GM19324 (cell line): ENCODE results near the gene ZNF853.

Source experiments
- ATAC-seq: cut with Tn5 transposase; IDR thresholded peaks from one replicate; pipeline ENCODE4 v1.9.1; 2021; ENCODE audit warnings: mild to moderate bottlenecking, moderate library complexity; ENCODE audit not compliant: unreplicated experiment, low FRiP score

Gene ZNF853

DNA sequence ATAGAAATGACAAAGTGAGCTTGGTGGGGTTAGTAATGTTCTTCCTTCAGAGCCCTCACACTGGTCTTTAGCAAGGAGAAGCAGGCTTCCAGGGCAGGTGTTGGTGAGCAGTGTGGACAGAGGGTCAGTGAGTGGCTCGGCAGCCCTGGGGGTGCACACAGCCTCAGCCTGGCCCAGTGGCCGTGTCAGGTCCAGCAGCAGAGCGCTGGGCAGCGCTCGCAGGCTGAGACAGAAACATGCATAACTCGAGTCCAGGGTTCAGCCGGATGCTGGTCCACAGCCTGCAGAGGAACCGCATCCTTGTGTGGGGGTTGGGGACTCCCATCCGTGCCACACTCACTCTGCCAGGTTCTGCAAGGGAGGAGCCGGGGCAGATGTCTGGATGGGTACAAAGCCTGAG is 11.0 kb upstream of the ZNF853 start:
- no peak for ATAC-seq

DNA sequence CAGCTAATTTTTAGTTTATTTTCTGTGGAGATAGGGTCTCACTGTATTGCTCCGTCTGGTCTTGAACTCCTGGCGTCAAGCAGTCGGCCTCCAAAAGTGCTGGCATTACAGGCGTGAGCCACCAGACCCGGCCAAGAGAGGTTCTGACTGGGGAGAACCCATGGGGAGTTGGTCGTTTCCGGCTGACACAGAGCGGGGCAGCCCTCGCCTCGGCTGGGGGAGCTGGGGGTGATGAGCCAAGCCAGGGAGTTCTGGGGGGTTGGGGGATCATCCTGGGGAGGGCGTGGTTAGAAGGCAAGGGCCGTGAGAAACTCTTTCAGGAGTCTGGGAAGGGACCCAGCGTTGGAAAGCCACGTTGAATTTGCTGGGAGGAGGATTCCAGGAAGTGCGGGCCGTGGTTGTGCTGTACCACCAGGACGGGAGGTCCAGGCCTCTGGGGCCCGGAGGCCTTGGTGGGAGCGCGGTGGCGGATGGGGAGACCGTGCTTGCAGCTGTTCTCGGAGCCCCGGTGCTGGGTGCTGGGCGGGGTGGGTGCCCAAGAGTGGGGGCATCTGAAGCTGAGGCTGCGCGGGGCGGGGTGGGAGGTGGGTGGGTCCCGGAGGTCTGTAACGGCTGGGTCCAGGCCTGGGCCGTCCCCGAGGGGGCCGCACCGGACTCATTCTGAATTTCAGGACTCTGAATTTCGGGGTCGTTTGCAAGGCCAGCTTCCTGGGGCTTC is 8.4 kb upstream of the ZNF853 start:
- ATAC-seq, result no peak

DNA sequence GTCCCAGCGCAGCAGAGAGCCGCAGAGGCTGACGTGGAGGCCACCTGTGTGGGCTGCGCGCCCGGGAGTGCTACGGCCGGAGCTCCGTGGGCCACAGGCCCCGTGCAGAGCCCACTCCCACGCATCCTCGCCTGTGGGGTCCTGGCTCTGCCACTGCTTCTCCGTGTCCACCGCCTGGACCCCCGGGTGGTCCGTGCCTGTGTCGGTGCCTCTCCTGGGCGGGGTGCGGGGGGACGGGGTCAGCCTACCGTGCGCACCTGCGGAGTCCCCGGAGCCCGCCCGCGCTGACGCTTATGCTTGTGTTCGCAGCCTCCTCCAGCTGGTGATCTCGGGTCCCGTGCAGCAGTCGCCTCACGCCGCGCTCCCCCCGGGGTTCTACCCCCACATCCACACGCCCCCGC is 7.8 kb upstream of the ZNF853 start:
- ATAC-seq, result no peak

DNA sequence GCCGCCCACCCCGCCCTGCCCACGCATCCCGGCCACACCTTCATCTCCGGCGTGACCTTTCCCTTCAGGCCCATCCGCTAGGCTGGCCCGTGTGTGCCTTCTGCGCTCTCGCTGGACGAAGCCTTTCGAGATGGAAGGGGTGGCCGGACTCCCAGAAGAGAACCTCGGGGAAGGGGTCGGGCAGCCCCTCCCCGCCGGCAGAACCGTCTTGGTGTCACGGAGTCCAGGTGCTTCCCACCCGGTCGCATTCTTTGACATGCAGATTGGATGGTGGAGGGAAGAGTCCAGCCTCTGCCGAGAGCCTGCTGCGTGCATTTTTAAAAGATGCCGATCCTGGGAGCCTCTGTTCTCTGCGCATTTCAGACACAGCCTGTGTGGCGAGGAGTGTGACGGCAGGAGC is 7.3 kb upstream of the ZNF853 start:
- ATAC-seq, result no peak

DNA sequence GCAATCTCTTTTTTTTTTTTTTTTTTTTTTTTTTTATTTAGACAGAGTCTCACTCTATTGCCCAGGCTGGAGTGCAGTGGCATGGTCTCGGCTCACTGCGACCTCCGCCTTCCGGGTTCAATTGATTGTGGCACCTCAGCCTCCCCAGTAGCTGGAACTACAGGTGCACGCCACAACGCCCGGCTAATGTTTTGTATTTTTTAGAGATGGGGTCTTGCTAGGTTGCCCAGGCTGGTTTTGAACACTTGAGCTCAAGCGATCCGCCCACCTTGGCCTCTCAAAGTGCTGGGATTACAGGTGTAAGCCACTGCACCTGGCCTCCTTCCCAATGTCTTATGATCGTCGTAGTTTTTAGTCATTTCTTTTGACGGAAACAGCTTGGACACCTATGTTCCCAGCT is 6.6 kb upstream of the ZNF853 start:
- no peak for ATAC-seq

DNA sequence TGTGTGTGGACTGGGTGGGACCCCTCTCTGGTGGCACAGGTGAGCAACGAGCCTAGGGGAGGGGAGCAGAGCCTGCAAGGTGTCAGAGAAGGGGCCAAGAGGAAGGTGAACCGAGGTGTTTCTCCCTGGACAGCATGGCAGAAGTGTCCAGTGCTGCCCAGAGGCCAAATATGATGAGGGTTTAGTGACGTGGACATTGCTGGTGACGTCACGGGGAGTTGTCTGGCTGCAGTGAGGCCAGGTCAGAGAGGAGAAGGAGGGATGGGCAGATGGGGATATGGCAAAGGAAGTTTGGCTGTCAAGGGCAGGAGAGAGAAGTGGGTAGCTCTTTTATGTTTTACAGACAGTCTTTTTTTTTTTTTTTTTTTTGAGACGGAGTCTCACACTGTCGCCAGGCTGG is 2.6 kb upstream of the ZNF853 start:
- ATAC-seq, result no peak

DNA sequence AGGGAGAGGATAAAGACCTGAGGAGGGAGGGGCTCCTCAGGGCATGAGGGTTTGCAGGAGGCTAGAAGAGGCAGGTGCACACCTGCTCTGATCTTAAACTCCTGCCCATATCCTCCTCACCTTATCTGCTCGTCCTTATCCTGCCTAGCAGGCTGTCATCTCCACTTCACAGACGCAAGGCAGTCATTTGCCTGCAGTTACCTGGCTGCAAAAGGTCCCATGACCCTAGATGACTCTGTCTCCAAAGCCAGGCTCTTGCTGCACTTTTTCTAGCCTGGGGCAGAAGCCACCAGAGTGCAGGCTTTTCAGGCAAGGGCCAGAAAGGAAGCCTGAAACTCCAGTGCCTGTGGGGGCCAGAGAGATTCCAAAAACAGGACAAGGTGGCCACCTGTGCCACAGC is 1.7 kb upstream of the ZNF853 start:
- no peak for ATAC-seq

DNA sequence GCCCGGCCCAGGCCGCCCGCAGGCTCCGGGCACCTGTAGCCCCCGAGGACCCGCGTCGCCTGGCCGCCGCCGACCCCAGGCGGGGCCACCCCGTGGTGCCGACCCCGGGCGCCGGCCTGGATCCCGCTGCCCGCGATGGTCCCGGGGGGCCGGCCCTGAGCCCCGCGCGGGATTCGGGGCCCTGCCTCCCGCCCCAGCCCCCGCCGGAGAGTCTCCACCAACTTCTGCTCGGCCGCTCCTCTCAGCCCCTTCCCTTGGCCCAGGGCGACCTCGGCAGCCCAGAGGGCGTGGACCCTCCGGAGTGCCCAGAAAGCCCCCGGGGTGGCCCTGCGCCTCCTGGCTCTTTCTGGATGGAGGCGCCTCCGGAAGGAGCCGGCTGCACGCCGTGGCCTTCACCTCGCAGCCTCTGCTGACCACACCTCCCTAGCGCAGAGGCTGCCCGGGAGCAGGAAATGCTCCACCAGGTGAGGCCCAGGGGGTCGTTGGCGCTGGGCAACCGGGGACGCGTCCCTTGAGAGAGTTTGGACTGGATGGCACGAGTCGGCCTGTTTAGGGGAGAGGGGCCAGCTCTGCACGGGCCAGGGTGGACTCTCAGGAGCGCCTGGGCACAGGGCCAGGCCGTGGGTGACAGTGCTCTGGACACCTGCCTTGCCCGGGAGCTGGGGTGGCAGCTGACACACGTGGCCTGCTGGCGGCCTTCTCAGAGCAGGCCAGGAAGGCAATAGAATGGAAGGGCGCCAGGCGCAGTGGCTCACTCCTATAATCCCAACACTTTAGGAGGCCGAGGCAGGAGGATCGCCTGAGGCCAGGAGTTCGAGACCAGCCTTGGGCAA is 529 bp downstream of the ZNF853 start:
- no peak for ATAC-seq

DNA sequence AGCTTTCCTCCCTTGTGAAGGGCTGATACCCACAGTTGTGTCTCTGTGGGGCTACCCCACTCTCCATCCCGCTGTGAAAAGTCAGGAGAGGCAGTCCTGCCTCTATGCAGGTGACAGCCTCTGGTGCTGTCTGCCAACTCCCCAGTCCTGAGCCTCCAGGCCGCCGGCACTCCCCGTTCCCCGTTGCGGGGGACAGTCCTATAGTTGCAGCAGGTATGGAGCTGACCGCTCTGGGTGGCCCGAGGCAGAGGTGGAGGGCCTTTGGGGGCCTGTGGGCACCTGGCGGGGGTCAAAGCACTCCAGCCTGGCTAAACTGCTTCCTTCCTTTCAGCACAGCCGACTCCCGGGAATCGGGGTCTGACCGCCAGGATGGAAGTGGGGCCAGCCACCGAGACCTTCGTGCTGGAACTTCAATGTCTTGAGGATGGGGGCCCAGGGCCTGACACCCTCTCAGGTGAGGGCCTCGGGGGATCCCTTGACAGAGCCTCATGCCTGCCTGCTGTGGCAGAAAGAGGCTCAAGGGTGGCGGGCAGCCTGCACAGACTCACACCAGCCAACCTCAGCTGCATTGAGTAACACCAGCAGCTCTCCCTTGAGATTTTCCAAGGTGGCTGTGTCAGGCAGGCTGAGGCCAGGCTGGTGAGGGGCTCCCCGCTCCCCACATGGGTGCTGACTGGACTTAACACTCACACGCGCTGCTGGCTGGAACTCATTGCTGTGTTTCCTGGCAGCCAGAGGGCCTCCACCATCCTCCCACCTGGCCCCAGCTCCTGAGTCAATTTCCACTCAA is 1.6 kb downstream of the ZNF853 start:
- ATAC-seq, result no peak

DNA sequence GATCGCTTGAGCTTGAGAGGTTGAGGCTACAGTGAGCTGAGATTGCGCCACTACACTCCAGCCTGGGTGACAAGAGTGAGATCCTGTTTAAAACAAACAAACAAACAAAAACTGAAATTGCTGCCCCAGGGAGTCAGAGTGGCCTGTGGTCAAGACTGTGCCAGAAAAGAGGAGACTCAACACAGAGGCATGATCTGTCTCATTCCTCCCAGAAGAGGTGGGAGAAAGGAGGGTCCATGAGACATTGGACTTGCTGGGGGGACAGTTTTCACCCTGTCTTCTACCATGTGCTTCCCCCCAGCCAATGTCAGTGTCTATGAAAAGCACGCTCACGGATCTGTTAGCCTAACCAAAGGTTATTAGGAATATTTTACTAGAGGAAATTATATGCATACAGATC is 3.2 kb downstream of the ZNF853 start:
- no peak for ATAC-seq

DNA sequence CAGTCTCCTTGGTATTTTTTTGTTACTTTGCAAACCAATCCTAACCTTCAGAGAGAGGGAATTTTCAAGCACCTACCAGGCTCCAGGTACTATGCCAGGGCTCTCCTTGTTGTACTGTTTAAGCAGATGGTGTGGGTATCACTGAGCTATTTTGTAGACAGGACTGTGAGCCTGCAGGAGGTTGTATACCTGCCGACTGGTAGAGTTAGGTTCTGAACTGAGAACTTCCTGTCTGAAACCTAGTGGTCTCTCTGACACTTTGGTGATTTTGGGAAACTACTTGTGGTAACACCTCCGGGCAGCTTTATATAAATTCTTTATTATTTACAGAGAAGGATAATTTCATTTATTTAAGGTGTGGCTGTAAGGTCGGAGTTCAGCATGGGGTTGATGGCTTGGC is 4.6 kb downstream of the ZNF853 start:
- ATAC-seq, result no peak

DNA sequence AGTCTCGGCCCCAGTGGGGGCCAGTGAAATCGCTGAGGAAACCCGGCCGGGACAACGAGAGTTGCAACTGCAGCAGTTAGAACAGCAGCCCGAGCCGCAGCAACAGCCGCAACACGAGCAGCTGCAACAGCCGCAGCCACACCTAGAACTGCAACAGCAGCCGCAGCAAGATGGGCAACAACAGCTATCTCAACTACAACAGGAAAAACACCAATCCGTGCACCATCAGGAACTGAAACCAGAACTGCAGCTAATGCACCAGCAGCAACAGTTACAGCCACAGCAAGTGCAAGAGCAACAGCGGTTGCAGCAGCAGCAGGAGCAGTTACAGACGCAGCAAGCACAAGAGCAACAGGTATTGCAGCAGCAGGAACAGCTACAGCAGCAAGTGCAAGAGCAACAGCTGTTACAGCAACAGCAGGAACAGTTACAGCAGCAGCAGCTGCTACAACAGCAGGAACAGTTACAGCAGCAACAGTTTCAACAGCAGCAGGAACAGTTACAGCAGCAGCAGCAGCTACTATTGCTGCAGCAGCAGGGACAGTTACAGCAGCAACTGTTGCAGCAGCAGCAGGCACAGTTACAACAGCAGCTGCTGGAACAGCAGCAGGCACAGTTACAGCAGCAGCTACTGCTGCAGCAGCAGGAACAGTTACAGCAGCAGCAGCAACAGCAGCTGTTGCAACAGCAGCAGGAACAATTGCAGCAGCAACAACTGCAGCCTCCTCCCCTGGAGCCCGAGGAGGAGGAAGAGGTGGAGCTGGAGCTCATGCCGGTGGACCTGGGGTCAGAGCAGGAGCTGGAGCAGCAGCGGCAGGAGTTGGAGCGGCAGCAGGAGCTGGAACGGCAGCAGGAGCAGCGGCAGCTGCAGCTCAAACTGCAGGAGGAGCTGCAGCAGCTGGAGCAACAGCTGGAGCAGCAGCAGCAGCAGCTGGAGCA is 6.1 kb downstream of the ZNF853 start:
- ATAC-seq, result no peak

DNA sequence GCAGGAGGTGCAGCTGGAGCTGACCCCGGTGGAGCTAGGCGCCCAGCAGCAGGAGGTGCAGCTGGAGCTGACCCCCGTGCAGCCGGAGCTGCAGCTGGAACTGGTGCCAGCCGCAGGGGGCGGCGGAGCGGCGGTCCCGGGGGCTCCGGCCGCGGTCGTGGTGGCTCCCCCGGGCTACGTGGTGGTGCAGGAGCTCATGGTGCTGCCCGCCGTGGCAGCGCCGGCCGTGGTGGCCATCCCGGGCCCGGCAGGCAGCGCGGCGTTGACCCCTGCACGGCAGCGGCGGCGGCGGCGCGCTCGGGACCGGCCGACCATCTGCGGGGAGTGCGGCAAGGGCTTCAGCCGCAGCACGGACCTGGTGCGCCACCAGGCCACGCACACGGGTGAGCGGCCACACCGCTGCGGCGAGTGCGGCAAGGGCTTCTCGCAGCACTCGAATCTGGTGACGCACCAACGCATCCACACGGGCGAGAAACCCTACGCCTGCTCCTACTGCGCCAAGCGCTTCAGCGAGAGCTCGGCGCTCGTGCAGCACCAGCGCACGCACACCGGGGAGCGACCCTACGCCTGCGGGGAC is 6.8 kb downstream of the ZNF853 start:
- no peak for ATAC-seq

DNA sequence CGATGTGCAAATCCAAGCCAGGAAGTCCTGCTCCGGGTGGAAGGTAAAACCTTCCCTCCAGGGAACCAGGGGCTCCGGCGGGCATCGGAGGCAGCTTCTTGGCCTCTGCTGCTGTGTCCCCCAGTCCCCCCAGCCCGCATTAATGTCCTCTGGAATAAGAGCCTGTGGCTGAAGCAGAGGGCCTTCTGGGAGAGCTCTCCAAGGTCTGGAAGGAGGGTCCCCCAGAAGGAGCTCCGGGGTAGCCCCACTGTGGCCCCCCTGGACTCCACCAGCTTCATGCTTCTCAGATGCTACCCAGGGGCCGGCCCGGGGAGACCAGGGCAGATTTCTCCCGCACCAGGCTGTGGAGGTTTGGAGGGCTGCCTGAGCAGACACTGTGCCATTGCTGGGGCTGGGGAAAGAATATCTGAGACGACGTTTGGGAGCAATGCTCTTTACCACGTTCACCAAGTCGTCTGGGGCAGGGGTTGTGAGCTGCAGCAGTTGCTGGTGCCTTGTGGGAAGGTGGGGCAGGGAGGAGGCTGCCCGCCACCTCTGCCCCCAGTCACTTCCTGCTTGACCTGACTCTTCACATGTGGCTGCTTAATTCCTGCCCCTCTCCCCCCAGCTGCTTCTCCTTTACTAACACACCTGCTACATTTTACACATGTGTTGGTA is 8.3 kb downstream of the ZNF853 start:
- ATAC-seq, result no peak

DNA sequence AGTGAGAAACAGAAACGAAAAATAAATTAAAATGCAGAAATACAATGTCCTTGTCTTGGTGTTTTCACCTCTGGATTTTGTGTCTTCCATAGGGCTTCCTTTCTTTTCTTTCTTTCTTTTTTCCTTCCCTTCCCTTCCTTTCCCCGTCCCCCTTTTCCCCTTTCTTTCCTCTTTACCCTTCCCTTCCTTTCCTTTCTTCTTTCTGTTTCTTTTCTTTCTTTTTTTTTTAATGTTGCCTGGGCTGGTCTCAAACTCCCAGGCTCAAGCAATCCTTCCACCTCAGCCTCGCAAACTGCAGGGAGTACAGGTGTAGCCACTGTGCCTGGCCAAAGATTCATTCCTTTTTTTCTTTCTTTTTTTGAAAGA is 8.8 kb downstream of the ZNF853 start:
- ATAC-seq, result no peak

DNA sequence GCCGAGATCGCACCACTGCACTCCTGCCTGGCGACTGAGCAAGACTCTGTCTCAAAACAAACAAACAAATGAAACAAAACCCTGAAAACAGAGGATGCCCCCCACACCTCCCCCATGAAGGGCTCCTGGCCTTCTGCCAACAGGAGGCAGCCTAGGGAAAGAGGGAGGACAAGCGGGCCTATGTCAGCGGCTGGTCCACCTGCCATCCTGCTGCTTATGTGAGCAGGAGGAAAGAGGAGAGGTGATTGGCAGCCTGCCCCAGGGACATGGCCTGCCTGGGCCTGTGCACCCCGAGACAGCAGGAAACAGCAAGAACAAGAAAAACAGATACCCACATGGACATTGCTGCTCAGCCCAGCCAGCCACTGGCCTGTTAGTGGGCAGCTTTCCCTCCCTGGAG is 12.6 kb downstream of the ZNF853 start:
- no peak for ATAC-seq

DNA sequence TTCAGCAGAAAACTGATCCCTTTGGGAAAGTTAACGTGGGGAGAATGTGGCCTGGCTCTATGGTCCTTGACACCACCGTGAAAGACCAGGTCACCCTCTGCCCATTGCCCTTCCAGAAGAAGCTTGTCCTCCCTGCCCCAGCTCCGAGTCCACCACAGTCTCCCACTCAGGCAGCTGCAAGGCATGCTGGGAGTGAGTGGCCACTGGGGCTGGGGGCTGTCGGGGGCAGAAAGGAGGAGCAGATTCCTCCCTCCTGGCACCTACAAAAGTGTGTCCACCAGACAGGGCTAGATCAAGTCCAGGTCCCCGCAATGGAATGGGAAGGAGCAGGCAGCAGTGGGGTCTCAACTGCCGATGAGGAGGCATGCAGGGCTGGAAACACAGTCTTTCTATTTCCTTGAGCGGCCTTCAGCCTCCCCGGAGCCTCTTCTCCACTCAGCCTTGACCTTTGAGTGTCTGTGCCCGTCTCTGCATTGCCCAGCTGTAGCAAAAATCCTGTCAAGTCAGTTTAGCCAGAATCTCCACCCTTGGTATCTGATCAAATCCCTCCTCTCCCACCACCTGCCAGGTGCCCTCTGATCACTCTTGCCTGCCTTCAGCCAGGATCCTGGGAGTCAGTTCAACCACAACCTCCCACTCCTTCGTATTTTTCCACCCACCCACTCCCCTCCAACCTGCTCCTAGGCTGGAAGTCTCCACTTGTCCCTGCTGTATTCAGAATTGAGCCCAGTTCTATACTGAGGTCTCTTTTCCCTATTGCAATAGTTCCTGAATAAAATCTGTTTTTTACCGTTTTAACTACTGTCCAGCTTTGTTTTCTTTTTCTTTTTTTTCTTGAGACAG is 14.8 kb downstream of the ZNF853 start:
- no peak for ATAC-seq

DNA sequence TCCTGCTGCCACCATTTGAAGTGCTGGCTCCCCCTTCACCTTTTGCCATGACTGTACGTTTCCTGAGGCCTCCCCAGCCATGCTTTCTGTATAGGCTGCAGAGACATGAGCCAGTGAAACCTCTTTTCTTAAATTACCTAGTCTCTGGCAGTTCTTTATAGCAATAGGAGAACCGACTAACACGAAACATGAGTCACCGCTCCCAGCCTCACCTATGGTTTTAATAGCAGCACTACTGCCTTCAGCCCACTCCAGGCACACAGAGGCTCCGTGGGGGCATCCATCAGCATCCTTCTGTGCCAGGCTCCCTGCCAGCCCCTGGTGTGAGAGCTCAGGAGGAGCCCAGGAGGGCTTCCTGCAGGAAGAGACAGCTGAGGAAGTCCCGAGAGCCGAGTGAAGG is 16.2 kb downstream of the ZNF853 start:
- no peak for ATAC-seq

DNA sequence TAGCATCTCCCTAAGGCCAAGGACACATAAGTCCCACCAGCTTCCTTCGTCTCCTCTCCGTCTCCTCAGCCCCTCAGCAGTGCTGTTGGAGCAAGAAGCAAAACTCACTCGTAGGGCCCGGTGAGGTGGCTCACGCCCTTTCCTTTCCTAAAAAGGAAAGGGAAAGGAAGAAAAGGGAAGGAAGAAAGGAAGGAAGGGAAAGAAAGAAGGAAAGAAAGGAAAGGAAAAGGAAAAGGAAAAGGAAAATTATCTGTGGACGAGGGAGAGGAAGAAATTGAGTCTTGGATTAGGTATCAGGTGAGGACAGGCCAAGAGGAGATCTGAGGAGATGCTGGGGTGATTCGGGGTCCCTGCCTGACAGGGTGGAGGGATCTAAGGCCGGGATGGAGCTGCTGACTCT is 18.6 kb downstream of the ZNF853 start:
- no peak for ATAC-seq
